Nucleus accumbens (tissue), 56 donors: ENCODE results near the gene SDSL.
A peak's percentile ranks its signal among the peaks of the same experiment; 100 is the strongest.

Experiments used
- DNase-seq, 56 donors: peaks; one replicate each; lab custom pipeline; 2025; lab: John Stamatoyannopoulos, UW

The SDSL gene

GRCh38 chr12:113422030-113422885, at the start of gene SDSL:
SDSL (plus strand) TSS chr12:113422380; CDS start chr12:113427983, 5,603 bp downstream.
- peak in 46 of 56 donors; percentile 3 to 74 (median 36) for DNase-seq

GRCh38 chr12:113373440-113373839, 48.7 kb upstream of the SDSL start:
- DNase-seq: no peak

GRCh38 chr12:113373969-113374368, 48.2 kb upstream of the SDSL start:
- peak in 1 of 56 donors; percentile 12 for DNase-seq

- DNase-seq: no peak
These were observed 47.3 kb upstream of the SDSL start for GRCh38 chr12:113374823-113375428.

- no peak for DNase-seq
These were observed 43.9 kb upstream of the SDSL start for GRCh38 chr12:113378291-113378690.

GRCh38 chr12:113381220-113381619, 41.0 kb upstream of the SDSL start:
- peak in 8 of 56 donors; percentile 4 to 53 (median 24) for DNase-seq

- no peak for DNase-seq
These were observed 40.0 kb upstream of the SDSL start for GRCh38 chr12:113382206-113382605.

GRCh38 chr12:113384778-113385177, 37.4 kb upstream of the SDSL start:
- no peak for DNase-seq

- DNase-seq: peak in 1 of 56 donors; percentile 13
These were observed 36.8 kb upstream of the SDSL start for GRCh38 chr12:113385282-113385882.

GRCh38 chr12:113386866-113387566, 35.2 kb upstream of the SDSL start:
- DNase-seq: no peak

- no peak for DNase-seq
These were observed 34.5 kb upstream of the SDSL start for GRCh38 chr12:113387631-113388030.

- no peak for DNase-seq
These were observed 33.8 kb upstream of the SDSL start for GRCh38 chr12:113388351-113388750.

- no peak for DNase-seq
These were observed 31.8 kb upstream of the SDSL start for GRCh38 chr12:113390064-113391043.

- no peak for DNase-seq
These were observed 31.0 kb upstream of the SDSL start for GRCh38 chr12:113391145-113391544.

- DNase-seq: no peak
These were observed 30.4 kb upstream of the SDSL start for GRCh38 chr12:113391650-113392337.

GRCh38 chr12:113392520-113392919, 29.7 kb upstream of the SDSL start:
- no peak for DNase-seq

- DNase-seq: peak in 7 of 56 donors; percentile 11 to 35 (median 22)
These were observed 29.1 kb upstream of the SDSL start for GRCh38 chr12:113392988-113393579.

GRCh38 chr12:113393749-113394148, 28.4 kb upstream of the SDSL start:
- DNase-seq: no peak

- no peak for DNase-seq
These were observed 27.1 kb upstream of the SDSL start for GRCh38 chr12:113395119-113395518.
